Measurements from ENCODE around the gene HCK.

The HCK gene

GRCh38 chr20:32135983-32136515 is 84.0 kb downstream of the HCK start:
- TF ChIP-seq CTCF (IDR thresholded peaks at IDR 0.05; ENCODE audit: borderline replicate concordance, control extremely low read depth, extremely low read depth, insufficient read depth, missing control alignments) = no peak
- no peak for DNase-seq (ENCODE audit: low spot score)
- in situ Hi-C loops (cut with MboI; ENCODE audit: low sequenced_read_pairs, unreplicated experiment) = no loop called here

- in situ Hi-C loops (cut with MboI; ENCODE audit: low sequenced_read_pairs, unreplicated experiment) = no loop called here
- TF ChIP-seq CTCF (IDR thresholded peaks at IDR 0.05; ENCODE audit: borderline replicate concordance, control extremely low read depth, extremely low read depth, insufficient read depth, missing control alignments) = no peak
- no peak for DNase-seq (ENCODE audit: low spot score)
Measured at GRCh38 chr20:32138921-32139320, 86.9 kb downstream of the HCK start.

- no peak for DNase-seq (ENCODE audit: low spot score)
- in situ Hi-C loops (cut with MboI; ENCODE audit: low sequenced_read_pairs, unreplicated experiment) = no loop called here
- TF ChIP-seq CTCF (IDR thresholded peaks at IDR 0.05; ENCODE audit: borderline replicate concordance, control extremely low read depth, extremely low read depth, insufficient read depth, missing control alignments) = no peak
Measured at GRCh38 chr20:32139947-32140346, 87.9 kb downstream of the HCK start.

- DNase-seq (ENCODE audit: low spot score) = peak; percentile 10
- no peak for TF ChIP-seq CTCF (IDR thresholded peaks at IDR 0.05; ENCODE audit: borderline replicate concordance, control extremely low read depth, extremely low read depth, insufficient read depth, missing control alignments)
- in situ Hi-C loops (cut with MboI; ENCODE audit: low sequenced_read_pairs, unreplicated experiment) = no loop called here
Measured at GRCh38 chr20:32140603-32141002, 88.6 kb downstream of the HCK start.

GRCh38 chr20:32141465-32141980 is 89.5 kb downstream of the HCK start:
- in situ Hi-C loops (cut with MboI; ENCODE audit: low sequenced_read_pairs, unreplicated experiment) = no loop called here
- no peak for DNase-seq (ENCODE audit: low spot score)
- no peak for TF ChIP-seq CTCF (IDR thresholded peaks at IDR 0.05; ENCODE audit: borderline replicate concordance, control extremely low read depth, extremely low read depth, insufficient read depth, missing control alignments)

- DNase-seq (ENCODE audit: low spot score) = no peak
- TF ChIP-seq CTCF (IDR thresholded peaks at IDR 0.05; ENCODE audit: borderline replicate concordance, control extremely low read depth, extremely low read depth, insufficient read depth, missing control alignments) = no peak
- in situ Hi-C loops (cut with MboI; ENCODE audit: low sequenced_read_pairs, unreplicated experiment) = no loop called here
Measured at GRCh38 chr20:32142088-32142487, 90.0 kb downstream of the HCK start.

All from GM13976 (cell line).